ENCODE data around the gene DNAJC4.

GRCh38 chr11:64186492-64187165 is 43.7 kb upstream of the DNAJC4 start:
- TF ChIP-seq CTCF (IDR thresholded peaks at IDR 0.05) (no peak), POLR2AphosphoS5 (IDR thresholded peaks at IDR 0.05) (no peak), POLR2A (IDR thresholded peaks at IDR 0.05) (no peak)
